CD4-positive, CD25-positive, alpha-beta regulatory T cell (primary cell): ENCODE results near the gene PCDHGB7. TPM values are rescaled to one million over a fixed set of nuclear protein-coding genes. Genes with fewer than 3 reads are reported as not detected.
"Not testable (repeated sequence)": the region's sequence is repeated elsewhere in the genome, so short reads cannot be mapped to it uniquely, and the experiment has no call there.

Experiments
- ATAC-seq, 2 donors: fragments of 150-1000 bp; cut with Tn5 transposase; one replicate each; pipeline ENCODE4 v1.10.0; 2021; ENCODE audit warnings: low read depth in 2 of 2, moderate number of reproducible peaks in 2 of 2, moderate library complexity in 1 of 2
- DNase-seq, 3 donors: peaks; one replicate each; pipeline versions ENCODE4 v3.0.0 to v3.0.0-alpha.2; 2012 to 2022; ENCODE audit warnings: mixed read lengths in 1 of 3
- H3K27ac ChIP-seq: one replicate; pipeline ENCODE4 v1.7.0; 2013; ENCODE audit warnings: mild to moderate bottlenecking, low read length; ENCODE audit not compliant: insufficient read depth, poor library complexity, severe bottlenecking
- H3K27me3 ChIP-seq: one replicate; pipeline ENCODE4 v1.7.0; 2013; ENCODE audit warnings: low read length; ENCODE audit not compliant: control insufficient read depth, insufficient read depth
- H3K36me3 ChIP-seq: one replicate; pipeline ENCODE4 v1.7.0; 2013; ENCODE audit warnings: mild to moderate bottlenecking, low read length, moderate library complexity; ENCODE audit not compliant: control insufficient read depth, insufficient read depth
- H3K4me1 ChIP-seq: 2 replicates; pipeline ENCODE4 v1.7.0; 2013; ENCODE audit warnings: mild to moderate bottlenecking, low read length; ENCODE audit not compliant: insufficient read depth, control insufficient read depth, poor library complexity, severe bottlenecking
- H3K4me3 ChIP-seq: one replicate; pipeline ENCODE4 v1.7.0; 2013; ENCODE audit warnings: low read depth, mild to moderate bottlenecking, low read length, moderate library complexity
- H3K9me3 ChIP-seq, 2 experiments: 1 replicate in 1 of 2; 2 replicates in 1 of 2; pipeline ENCODE4 v1.7.0; 2013; ENCODE audit warnings: low read length in 2 of 2, mild to moderate bottlenecking in 1 of 2, moderate library complexity in 1 of 2; ENCODE audit not compliant: control insufficient read depth in 2 of 2
- H3K27ac Mint-ChIP-seq, 3 donors: one replicate each; pipeline ENCODE4 v1.8.0; 2020 to 2022; ENCODE audit warnings: mild to moderate bottlenecking in 3 of 3, mixed read lengths in 3 of 3, moderate library complexity in 2 of 3
- H3K27me3 Mint-ChIP-seq: one replicate; pipeline ENCODE4 v1.8.0; 2022; ENCODE audit warnings: mild to moderate bottlenecking, mixed read lengths
- H3K36me3 Mint-ChIP-seq: one replicate; pipeline ENCODE4 v1.8.0; 2020; ENCODE audit warnings: mixed read lengths
- H3K4me1 Mint-ChIP-seq, 4 donors: one replicate each; pipeline ENCODE4 v1.8.0; 2020 to 2022; ENCODE audit warnings: mixed read lengths in 4 of 4, mild to moderate bottlenecking in 1 of 4
- H3K4me3 Mint-ChIP-seq, 4 donors: one replicate each; pipeline ENCODE4 v1.8.0; 2020 to 2022; ENCODE audit warnings: mild to moderate bottlenecking in 4 of 4, mixed read lengths in 4 of 4, moderate library complexity in 3 of 4
- H3K9me3 Mint-ChIP-seq, 7 donors: one replicate each; pipeline ENCODE4 v1.8.0; 2020 to 2022; ENCODE audit warnings: mixed read lengths in 7 of 7, mild to moderate bottlenecking in 3 of 7, moderate library complexity in 2 of 7
- polyA plus RNA-seq, 4 donors: library from polyadenylated mRNA; unstranded; fragments of 300-500 nt; fragmentation: Illumina TruSeq; gene quantifications; one replicate each; pipeline ENCODE4 v1.2.3, GENCODE V29; 2021
- total RNA-seq: library from RNA; stranded (reverse); gene quantifications from one replicate; pipeline ENCODE4 v1.2.3, GENCODE V29; 2022

Gene PCDHGB7
- total and polyA plus RNA-seq, 5 donors from 2014 or later = not detected

- H3K27ac ChIP-seq = no peak overlapping the region
- peak overlapping the region; percentile 75 for H3K4me3 ChIP-seq
- no peak for ATAC-seq
- peaks cover 16 to 36% of the 10 kb centered on the region in 2 experiments for H3K9me3 ChIP-seq
- Mint-ChIP-seq H3K4me3 (peak overlapping the region; percentile 85 to 93 (median 87)), H3K36me3 (peaks cover 19% of the 10 kb centered on the region), H3K4me1 (peaks cover 0 to 26% (median 17%) of the 10 kb centered on the region in 4 donors), H3K9me3 (peaks cover 0 to 40% (median 20%) of the 10 kb centered on the region in 7 donors), H3K27ac (peak overlapping the region in 1 of 3 donors; percentile 80), H3K27me3 (peaks cover 76% of the 10 kb centered on the region)
- H3K36me3 ChIP-seq = no peaks in the 10 kb centered on the region
- DNase-seq = no peak
- peaks cover 57% of the 10 kb centered on the region for H3K27me3 ChIP-seq
- H3K4me1 ChIP-seq = peaks cover 18% of the 10 kb centered on the region
These were observed 3.9 kb upstream of the PCDHGB7 start for GRCh38 chr5:141413540-141414069.

- not testable (repeated sequence) for H3K36me3 ChIP-seq, DNase-seq, ATAC-seq, H3K27ac Mint-ChIP-seq, H3K4me3 ChIP-seq, H3K27ac ChIP-seq
- Histone ChIP-seq H3K9me3 (peaks cover 14 to 36% of the 10 kb centered on the region in 2 experiments), H3K4me1 (peaks cover 18% of the 10 kb centered on the region), H3K27me3 (peaks cover 56% of the 10 kb centered on the region)
- H3K4me3 Mint-ChIP-seq = peak overlapping the region; percentile 51 to 87 (median 62)
- peaks cover 73% of the 10 kb centered on the region for H3K27me3 Mint-ChIP-seq
- peaks cover 0 to 26% (median 16%) of the 10 kb centered on the region in 4 donors for H3K4me1 Mint-ChIP-seq
- H3K36me3 Mint-ChIP-seq = peaks cover 18% of the 10 kb centered on the region
- peaks cover 0 to 37% (median 17%) of the 10 kb centered on the region in 7 donors for H3K9me3 Mint-ChIP-seq
These were observed 2.8 kb upstream of the PCDHGB7 start for GRCh38 chr5:141414548-141415274.

- Mint-ChIP-seq H3K4me3 (peak overlapping the region in 2 of 4 donors; percentile 4 to 42), H3K9me3 (peaks cover 0 to 39% (median 18%) of the 10 kb centered on the region in 7 donors), H3K4me1 (peaks cover 0 to 26% (median 16%) of the 10 kb centered on the region in 4 donors), H3K27me3 (peaks cover 73% of the 10 kb centered on the region), H3K36me3 (peaks cover 20% of the 10 kb centered on the region)
- Histone ChIP-seq H3K27me3 (peaks cover 58% of the 10 kb centered on the region), H3K9me3 (peaks cover 18 to 41% of the 10 kb centered on the region in 2 experiments), H3K4me1 (peaks cover 18% of the 10 kb centered on the region)
- ATAC-seq, DNase-seq, H3K4me3 ChIP-seq, H3K36me3 ChIP-seq, H3K27ac Mint-ChIP-seq, H3K27ac ChIP-seq: not testable (repeated sequence)
These were observed 2.2 kb upstream of the PCDHGB7 start for GRCh38 chr5:141415275-141415618.

DNA sequence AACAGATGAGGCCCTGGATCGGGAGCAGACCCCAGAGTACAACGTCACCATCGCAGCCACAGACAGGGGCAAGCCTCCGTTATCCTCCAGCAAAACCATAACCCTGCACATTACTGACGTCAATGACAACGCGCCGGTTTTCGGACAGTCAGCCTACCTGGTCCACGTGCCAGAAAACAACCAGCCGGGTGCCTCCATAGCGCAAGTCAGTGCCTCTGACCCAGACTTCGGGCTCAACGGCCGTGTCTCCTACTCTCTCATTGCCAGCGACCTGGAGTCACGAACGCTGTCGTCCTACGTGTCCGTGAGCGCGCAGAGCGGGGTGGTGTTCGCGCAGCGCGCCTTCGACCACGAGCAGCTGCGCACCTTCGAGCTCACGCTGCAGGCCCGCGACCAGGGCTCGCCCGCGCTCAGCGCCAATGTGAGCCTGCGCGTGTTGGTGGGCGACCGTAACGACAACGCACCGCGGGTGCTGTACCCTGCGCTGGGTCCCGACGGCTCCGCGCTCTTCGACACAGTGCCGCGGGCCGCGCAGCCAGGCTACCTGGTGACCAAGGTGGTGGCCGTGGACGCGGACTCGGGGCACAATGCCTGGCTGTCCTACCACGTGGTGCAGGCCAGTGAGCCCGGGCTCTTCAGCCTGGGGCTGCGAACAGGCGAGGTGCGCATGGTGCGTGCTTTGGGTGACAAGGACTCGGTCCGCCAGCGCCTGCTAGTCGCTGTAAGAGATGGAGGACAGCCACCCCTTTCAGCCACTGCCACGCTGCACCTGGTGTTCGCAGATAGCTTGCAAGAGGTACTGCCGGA lies 1.8 kb downstream of the PCDHGB7 start:
- no peak overlapping the region for H3K4me3 ChIP-seq
- Mint-ChIP-seq H3K36me3 (peaks cover 17% of the 10 kb centered on the region), H3K27me3 (peaks cover 70% of the 10 kb centered on the region), H3K4me1 (peaks cover 0 to 22% (median 7%) of the 10 kb centered on the region in 4 donors), H3K9me3 (peaks cover 0 to 49% (median 20%) of the 10 kb centered on the region in 7 donors), H3K4me3 (peak overlapping the region in 1 of 4 donors; percentile 54), H3K27ac (no peak overlapping the region)
- peaks cover 58% of the 10 kb centered on the region for H3K27me3 ChIP-seq
- peaks cover 9% of the 10 kb centered on the region for H3K4me1 ChIP-seq
- DNase-seq (no peak), ATAC-seq (no peak)
- peaks cover 26 to 66% of the 10 kb centered on the region in 2 experiments for H3K9me3 ChIP-seq
- no peak overlapping the region for H3K27ac ChIP-seq
- H3K36me3 ChIP-seq = no peaks in the 10 kb centered on the region

- peaks cover 0 to 48% (median 19%) of the 10 kb centered on the region in 7 donors for H3K9me3 Mint-ChIP-seq
- Histone ChIP-seq H3K4me3 (peak within 1 kb of the TSS; percentile 34), H3K27ac (no peak within 1 kb of the TSS), H3K4me1 (peaks cover 9% of the 10 kb centered on the region), H3K36me3 (no peaks in the 10 kb centered on the region), H3K27me3 (peaks cover 55% of the 10 kb centered on the region), H3K9me3 (peaks cover 24 to 60% of the 10 kb centered on the region in 2 experiments)
- H3K27me3 Mint-ChIP-seq = peaks cover 69% of the 10 kb centered on the region
- no peak for ATAC-seq
- peak within 1 kb of the TSS in 2 of 3 donors; percentile 26 to 58 for H3K27ac Mint-ChIP-seq
- H3K4me3 Mint-ChIP-seq = peak within 1 kb of the TSS; percentile 54 to 80 (median 66)
- peak in 1 of 3 donors; percentile 55 for DNase-seq
- peaks cover 0 to 19% (median 6%) of the 10 kb centered on the region in 4 donors for H3K4me1 Mint-ChIP-seq
- H3K36me3 Mint-ChIP-seq = peaks cover 13% of the 10 kb centered on the region
These were observed 3.5 kb downstream of the PCDHGB7 start, which contains the start of gene PCDHGA11 for GRCh38 chr5:141420855-141421488. Gene PCDHGA11 (plus strand): TSS chr5:141421051. CDS start chr5:141421228, 177 bp downstream.

DNA sequence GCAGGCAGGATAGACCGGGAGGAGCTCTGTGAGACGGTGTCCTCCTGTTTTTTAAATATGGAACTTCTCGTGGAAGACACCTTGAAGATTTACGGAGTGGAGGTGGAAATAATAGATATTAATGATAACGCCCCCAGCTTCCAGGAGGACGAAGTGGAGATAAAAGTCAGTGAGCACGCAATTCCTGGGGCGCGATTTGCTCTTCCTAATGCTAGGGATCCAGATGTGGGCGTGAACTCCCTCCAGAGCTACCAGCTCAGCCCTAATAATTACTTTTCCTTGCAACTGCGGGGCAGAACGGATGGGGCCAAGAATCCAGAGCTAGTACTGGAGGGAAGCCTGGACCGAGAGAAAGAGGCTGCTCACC lies 4.0 kb downstream of the PCDHGB7 start:
- Mint-ChIP-seq H3K27ac (peak overlapping the region in 1 of 3 donors; percentile 58), H3K27me3 (peaks cover 68% of the 10 kb centered on the region), H3K4me3 (peak overlapping the region in 3 of 4 donors; percentile 34 to 80 (median 69)), H3K9me3 (peaks cover 0 to 48% (median 19%) of the 10 kb centered on the region in 7 donors), H3K4me1 (peaks cover 0 to 19% (median 6%) of the 10 kb centered on the region in 4 donors), H3K36me3 (peaks cover 13% of the 10 kb centered on the region)
- ATAC-seq (no peak), DNase-seq (no peak)
- no peaks in the 10 kb centered on the region for H3K36me3 ChIP-seq
- H3K4me3 ChIP-seq = no peak overlapping the region
- H3K9me3 ChIP-seq = peaks cover 24 to 56% of the 10 kb centered on the region in 2 experiments
- H3K27me3 ChIP-seq = peaks cover 53% of the 10 kb centered on the region
- H3K27ac ChIP-seq = no peak overlapping the region
- peaks cover 9% of the 10 kb centered on the region for H3K4me1 ChIP-seq

DNA sequence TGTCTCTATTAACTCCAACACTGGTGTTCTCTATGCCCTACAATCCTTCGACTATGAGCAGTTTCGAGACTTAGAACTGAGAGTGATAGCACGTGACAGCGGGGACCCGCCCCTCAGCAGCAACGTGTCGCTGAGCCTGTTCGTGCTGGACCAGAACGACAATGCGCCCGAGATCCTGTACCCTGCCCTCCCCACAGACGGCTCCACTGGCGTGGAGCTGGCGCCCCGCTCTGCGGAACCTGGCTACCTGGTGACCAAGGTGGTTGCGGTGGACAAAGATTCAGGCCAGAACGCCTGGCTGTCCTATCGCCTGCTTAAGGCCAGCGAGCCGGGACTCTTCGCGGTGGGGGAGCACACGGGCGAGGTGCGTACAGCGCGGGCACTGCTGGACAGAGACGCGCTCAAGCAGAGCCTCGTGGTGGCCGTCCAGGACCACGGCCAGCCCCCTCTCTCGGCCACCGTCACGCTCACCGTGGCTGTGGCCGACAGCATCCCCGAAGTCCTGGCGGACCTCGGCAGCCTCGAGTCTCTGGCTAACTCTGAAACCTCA lies 5.3 kb downstream of the PCDHGB7 start:
- DNase-seq (no peak), ATAC-seq (no peak)
- H3K27ac Mint-ChIP-seq = no peak overlapping the region
- Histone ChIP-seq H3K9me3 (peaks cover 24 to 56% of the 10 kb centered on the region in 2 experiments), H3K27me3 (peaks cover 46% of the 10 kb centered on the region), H3K36me3 (no peaks in the 10 kb centered on the region), H3K4me3 (no peak overlapping the region), H3K27ac (no peak overlapping the region), H3K4me1 (peaks cover 4% of the 10 kb centered on the region)
- peaks cover 0 to 52% (median 20%) of the 10 kb centered on the region in 7 donors for H3K9me3 Mint-ChIP-seq
- peaks cover 59% of the 10 kb centered on the region for H3K27me3 Mint-ChIP-seq
- peaks cover 0 to 18% (median 5%) of the 10 kb centered on the region in 4 donors for H3K4me1 Mint-ChIP-seq
- peaks cover 13% of the 10 kb centered on the region for H3K36me3 Mint-ChIP-seq
- no peak overlapping the region for H3K4me3 Mint-ChIP-seq
